A375 (cell line): ENCODE results near the gene RPAP2. TPM values are rescaled to one million over a fixed set of nuclear protein-coding genes. Genes with fewer than 3 reads are reported as not detected.

Source experiments
- small RNA-seq: library from RNA; depleted of rRNA; stranded (forward); fragments of <200 nt; gene quantifications from one replicate; pipeline ENCODE3, GENCODE V24; 2014
- total RNA-seq: library from RNA; depleted of rRNA; stranded (reverse); fragments of >200 nt; shearing (Covaris generic); gene quantifications from 2 replicates; pipeline ENCODE4 v1.2.3, GENCODE V29; 2014; rRNA removed

The RPAP2 gene
- total RNA-seq, result 2.8 and 7.2 TPM in 2 replicates

GRCh38 chr1:92298573-92299476 lies at the start of gene RPAP2, which contains the start of gene GLMN:
Gene RPAP2 (plus strand): TSS chr1:92299059. CDS start chr1:92299074, 15 bp downstream.
Gene GLMN (minus strand): TSS chr1:92298987. CDS start chr1:92297999, 988 bp downstream.

Small RNAs within 50 kb of the gene (small RNA-seq; reads per million reads assigned to genes)
- gene RN7SL824P, result not detected

Other genes starting within 250 kb of the RPAP2 start
- gene SETSIP, start 223.6 kb upstream of the RPAP2 start, total RNA-seq, result 0.15 and 0.48 TPM in 2 replicates
- gene BTBD8, start 218.7 kb upstream of the RPAP2 start, total RNA-seq, result 1.6 and 2.3 TPM in 2 replicates
- gene C1orf146, start 81.1 kb upstream of the RPAP2 start, total RNA-seq, result not detected in 2 replicates
- gene GLMN, start 72 bp upstream of the RPAP2 start, total RNA-seq, result 6.5 and 8.4 TPM in 2 replicates
- gene GFI1, start 187.9 kb downstream of the RPAP2 start, total RNA-seq, result 1.1 and 1.4 TPM in 2 replicates